GM12891 (cell line): Measurements from ENCODE around the gene ALB.
"Not testable (repeated sequence)": the region's sequence is repeated elsewhere in the genome, so short reads cannot be mapped to it uniquely, and the experiment has no call there.

Source experiments
- DNase-seq: peaks from one replicate; pipeline ENCODE4 v3.0.0; 2011; ENCODE audit warnings: low spot score; ENCODE audit not compliant: insufficient read length
- FAIRE-seq: peaks from 2 replicates; lab custom pipeline; 2011; peaks lifted over from hg19 to GRCh38; lab: Jason Lieb, UNC
- PAX5 ChIP-seq: IDR thresholded peaks from 2 replicates; pipeline ENCODE4 v1.6.1; 2011; ENCODE audit warnings: low read length, moderate library complexity, mild to moderate bottlenecking; ENCODE audit not compliant: insufficient read depth, severe bottlenecking
- POLR2A ChIP-seq: IDR thresholded peaks from 2 replicates; pipeline ENCODE4 v1.6.1; 2011; ENCODE audit warnings: low read depth, low read length, control low read depth
- POLR2AphosphoS5 ChIP-seq: IDR thresholded peaks from 2 replicates; pipeline ENCODE4 v1.6.1; 2011; ENCODE audit warnings: low read depth, low read length, control low read depth
- POU2F2 ChIP-seq: IDR thresholded peaks from 2 replicates; pipeline ENCODE4 v1.6.1; 2011; ENCODE audit warnings: low read depth, mild to moderate bottlenecking, control low read depth, low read length, moderate library complexity
- SPI1 ChIP-seq: IDR thresholded peaks from 2 replicates; pipeline ENCODE4 v1.6.1; 2011; ENCODE audit warnings: low read depth, low read length, control low read depth
- TAF1 ChIP-seq: IDR thresholded peaks from 2 replicates; pipeline ENCODE4 v1.6.1; 2011; ENCODE audit warnings: low read depth, low read length, control low read depth

ALB gene

GRCh38 chr4:73388887-73389286 lies 15.2 kb upstream of the ALB start:
- TF ChIP-seq TAF1 (no peak), POLR2A (no peak), SPI1 (no peak), PAX5 (no peak), POLR2AphosphoS5 (no peak), POU2F2 (no peak)
- DNase-seq, result no peak
- no peak for FAIRE-seq

- DNase-seq, FAIRE-seq: not testable (repeated sequence)
Measured at GRCh38 chr4:73389663-73390062, 14.4 kb upstream of the ALB start.

GRCh38 chr4:73391774-73392173 lies 12.3 kb upstream of the ALB start:
- DNase-seq (no peak), FAIRE-seq (no peak)
- TF ChIP-seq SPI1 (no peak), PAX5 (no peak), TAF1 (no peak), POLR2AphosphoS5 (no peak)

- no peak for FAIRE-seq
- TF ChIP-seq TAF1, result no peak
- no peak for TF ChIP-seq POU2F2
- TF ChIP-seq POLR2AphosphoS5, result no peak
- no peak for TF ChIP-seq PAX5
- no peak for TF ChIP-seq SPI1
- no peak for TF ChIP-seq POLR2A
- DNase-seq, result no peak
Measured at GRCh38 chr4:73392936-73393335, 11.2 kb upstream of the ALB start.

- TF ChIP-seq POLR2AphosphoS5 (no peak), POU2F2 (no peak), POLR2A (no peak), TAF1 (no peak), PAX5 (no peak), SPI1 (no peak)
- DNase-seq (no peak), FAIRE-seq (no peak)
Measured at GRCh38 chr4:73396304-73396703, 7.8 kb upstream of the ALB start.

GRCh38 chr4:73396993-73397972 lies 6.8 kb upstream of the ALB start:
- TF ChIP-seq PAX5, result no peak
- no peak for TF ChIP-seq SPI1
- TF ChIP-seq POLR2A, result no peak
- no peak for TF ChIP-seq POLR2AphosphoS5
- no peak for TF ChIP-seq POU2F2
- no peak for TF ChIP-seq TAF1
- DNase-seq, result no peak
- no peak for FAIRE-seq

- DNase-seq (no peak), FAIRE-seq (no peak)
- TF ChIP-seq PAX5, result no peak
- TF ChIP-seq POLR2AphosphoS5, result no peak
- TF ChIP-seq TAF1, result no peak
- TF ChIP-seq SPI1, result no peak
- no peak for TF ChIP-seq POLR2A
- TF ChIP-seq POU2F2, result no peak
Measured at GRCh38 chr4:73401412-73401811, 2.7 kb upstream of the ALB start.

GRCh38 chr4:73404457-73404856 lies 370 bp downstream of the ALB start:
- FAIRE-seq (no peak), DNase-seq (no peak)
- TF ChIP-seq POLR2A, result no peak
- no peak for TF ChIP-seq SPI1
- TF ChIP-seq POLR2AphosphoS5, result no peak
- TF ChIP-seq PAX5, result no peak
- TF ChIP-seq TAF1, result no peak
- TF ChIP-seq POU2F2, result no peak

- no peak for FAIRE-seq
- TF ChIP-seq POLR2AphosphoS5 (no peak), SPI1 (no peak), TAF1 (no peak), PAX5 (no peak), POLR2A (no peak), POU2F2 (no peak)
- DNase-seq, result no peak
Measured at GRCh38 chr4:73405138-73405537, 1.1 kb downstream of the ALB start.

- no peak for TF ChIP-seq POLR2A
- no peak for TF ChIP-seq POLR2AphosphoS5
- no peak for TF ChIP-seq TAF1
- DNase-seq (no peak), FAIRE-seq (no peak)
Measured at GRCh38 chr4:73406548-73406875, 2.4 kb downstream of the ALB start.
